Colon (tissue), 2 donors: ENCODE measurements around the gene AFAP1L1.

Experiments used
- FAIRE-seq: peaks from 2 replicates; lab custom pipeline; 2012; peaks lifted over from hg19 to GRCh38; lab: Jason Lieb, UNC
- donor health status: control.
- donor health status: control.

AFAP1L1 gene

GRCh38 chr5:149285153-149285552 lies 13.5 kb downstream of the AFAP1L1 start:
- FAIRE-seq = no peak

GRCh38 chr5:149288436-149288835 lies 16.8 kb downstream of the AFAP1L1 start:
- no peak for FAIRE-seq

GRCh38 chr5:149289301-149289700 lies 17.6 kb downstream of the AFAP1L1 start:
- FAIRE-seq = no peak

- FAIRE-seq = no peak
Measured at GRCh38 chr5:149294872-149295829, 23.5 kb downstream of the AFAP1L1 start.

GRCh38 chr5:149297340-149298025 lies 25.8 kb downstream of the AFAP1L1 start:
- FAIRE-seq = no peak

GRCh38 chr5:149298163-149298562 lies 26.5 kb downstream of the AFAP1L1 start:
- no peak for FAIRE-seq

- FAIRE-seq = no peak
Measured at GRCh38 chr5:149298842-149299404, 27.3 kb downstream of the AFAP1L1 start.

GRCh38 chr5:149299451-149300054 lies 27.9 kb downstream of the AFAP1L1 start:
- FAIRE-seq = no peak

- no peak for FAIRE-seq
Measured at GRCh38 chr5:149300441-149300840, 28.8 kb downstream of the AFAP1L1 start.

- FAIRE-seq = no peak
Measured at GRCh38 chr5:149301049-149301743, 29.5 kb downstream of the AFAP1L1 start.

- no peak for FAIRE-seq
Measured at GRCh38 chr5:149301744-149302380, 30.2 kb downstream of the AFAP1L1 start.

GRCh38 chr5:149302641-149303040 lies 31.0 kb downstream of the AFAP1L1 start:
- FAIRE-seq = no peak

GRCh38 chr5:149303210-149303609 lies 31.6 kb downstream of the AFAP1L1 start:
- no peak for FAIRE-seq

- no peak for FAIRE-seq
Measured at GRCh38 chr5:149304195-149305078, 32.8 kb downstream of the AFAP1L1 start.

- FAIRE-seq = no peak
Measured at GRCh38 chr5:149309354-149309753, 37.7 kb downstream of the AFAP1L1 start.

- FAIRE-seq = no peak
Measured at GRCh38 chr5:149310488-149310887, 38.8 kb downstream of the AFAP1L1 start.

- FAIRE-seq = no peak
Measured at GRCh38 chr5:149310947-149311658, 39.4 kb downstream of the AFAP1L1 start.

GRCh38 chr5:149313151-149313841 lies 41.6 kb downstream of the AFAP1L1 start:
- no peak for FAIRE-seq

GRCh38 chr5:149314571-149315111 lies 43.0 kb downstream of the AFAP1L1 start:
- FAIRE-seq = no peak
